ENCODE measurements around the gene PACSIN2.

PACSIN2 gene

DNA sequence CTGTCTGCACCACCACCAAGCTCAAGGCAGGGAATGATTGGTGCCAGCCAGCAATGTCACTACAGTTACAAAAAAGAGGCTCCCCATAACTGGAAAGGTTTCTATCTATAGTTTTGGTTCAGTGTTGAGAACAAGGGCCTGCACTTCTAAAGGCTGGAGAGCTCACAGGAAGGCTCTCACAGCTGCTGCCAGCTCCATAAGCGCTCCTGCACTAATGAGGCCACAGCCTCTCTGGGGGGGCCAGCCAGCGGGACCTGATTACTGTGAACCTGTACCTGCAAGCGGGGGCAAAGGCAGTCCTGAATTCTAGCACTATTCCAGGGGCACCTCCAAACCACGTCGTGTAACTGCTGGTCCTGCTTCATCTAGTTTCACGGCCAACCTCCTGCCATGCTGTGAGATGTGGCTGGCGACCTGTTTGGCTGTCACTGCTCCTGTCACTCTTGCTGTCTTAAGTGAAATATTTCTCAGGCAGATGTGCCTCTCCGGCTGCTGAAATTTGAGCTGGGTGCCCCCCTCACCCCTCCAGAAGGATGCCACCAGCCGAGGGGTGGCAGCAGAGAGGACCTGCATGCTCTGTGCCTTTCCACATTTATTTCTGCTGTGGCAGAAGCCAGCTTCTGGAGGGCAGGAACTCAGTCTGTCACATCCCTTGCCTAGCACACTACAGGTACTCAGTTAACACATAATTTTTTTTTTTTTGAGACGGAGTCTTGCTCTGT lies 104.6 kb downstream of the PACSIN2 start:
- TF ChIP-seq, protein P1, sequence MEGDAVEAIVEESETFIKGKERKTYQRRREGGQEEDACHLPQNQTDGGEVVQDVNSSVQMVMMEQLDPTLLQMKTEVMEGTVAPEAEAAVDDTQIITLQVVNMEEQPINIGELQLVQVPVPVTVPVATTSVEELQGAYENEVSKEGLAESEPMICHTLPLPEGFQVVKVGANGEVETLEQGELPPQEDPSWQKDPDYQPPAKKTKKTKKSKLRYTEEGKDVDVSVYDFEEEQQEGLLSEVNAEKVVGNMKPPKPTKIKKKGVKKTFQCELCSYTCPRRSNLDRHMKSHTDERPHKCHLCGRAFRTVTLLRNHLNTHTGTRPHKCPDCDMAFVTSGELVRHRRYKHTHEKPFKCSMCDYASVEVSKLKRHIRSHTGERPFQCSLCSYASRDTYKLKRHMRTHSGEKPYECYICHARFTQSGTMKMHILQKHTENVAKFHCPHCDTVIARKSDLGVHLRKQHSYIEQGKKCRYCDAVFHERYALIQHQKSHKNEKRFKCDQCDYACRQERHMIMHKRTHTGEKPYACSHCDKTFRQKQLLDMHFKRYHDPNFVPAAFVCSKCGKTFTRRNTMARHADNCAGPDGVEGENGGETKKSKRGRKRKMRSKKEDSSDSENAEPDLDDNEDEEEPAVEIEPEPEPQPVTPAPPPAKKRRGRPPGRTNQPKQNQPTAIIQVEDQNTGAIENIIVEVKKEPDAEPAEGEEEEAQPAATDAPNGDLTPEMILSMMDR (conservative IDR thresholded peaks at IDR 0.05; ENCODE audit: control insufficient read depth, insufficient read depth, low read depth, low read length): no peak
- no peak for DNase-seq (ENCODE audit: low read depth)
- no peak overlapping the region for H3K4me3 ChIP-seq (ENCODE audit: control insufficient read depth, low read depth, low read length)

- no peak for DNase-seq (ENCODE audit: low read depth)
- H3K4me3 ChIP-seq (ENCODE audit: control insufficient read depth, low read depth, low read length): no peak overlapping the region
Measured at GRCh38 chr22:42909363-42910058, 105.4 kb downstream of the PACSIN2 start.

DNA sequence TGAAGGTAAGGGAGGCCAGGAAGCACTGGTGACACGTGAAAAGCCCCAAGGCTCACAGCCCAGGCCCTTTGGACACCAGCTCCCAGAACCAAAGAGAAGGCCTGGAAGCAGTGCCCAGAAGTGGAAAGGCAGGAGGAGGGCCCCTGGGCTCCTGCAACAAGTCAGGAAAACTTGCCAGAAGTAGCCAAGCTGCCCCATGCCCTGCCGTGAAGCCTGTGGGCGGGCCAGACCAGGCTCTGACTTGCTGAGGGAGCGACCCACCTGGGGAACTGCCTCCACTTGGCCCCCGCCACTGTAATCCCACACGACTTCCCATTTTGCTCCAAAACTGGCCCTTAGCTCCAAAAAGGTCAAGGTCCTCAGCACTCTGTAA lies 106.6 kb downstream of the PACSIN2 start:
- H3K4me3 ChIP-seq (ENCODE audit: control insufficient read depth, low read depth, low read length): no peak overlapping the region
- TF ChIP-seq, protein P1 (conservative IDR thresholded peaks at IDR 0.05; ENCODE audit: control insufficient read depth, insufficient read depth, low read depth, low read length): no peak
- no peak for DNase-seq (ENCODE audit: low read depth)

More at GRCh38 chr22:42909363-42910058, 105.4 kb downstream of the PACSIN2 start:
- TF ChIP-seq, protein P1 (conservative IDR thresholded peaks at IDR 0.05; ENCODE audit: control insufficient read depth, insufficient read depth, low read depth, low read length): no peak

GRCh38 chr22:42907404-42908373 lies 107.3 kb downstream of the PACSIN2 start:
- peak; percentile 14 for DNase-seq (ENCODE audit: low read depth)
- TF ChIP-seq, protein P1 (conservative IDR thresholded peaks at IDR 0.05; ENCODE audit: control insufficient read depth, insufficient read depth, low read depth, low read length): no peak
- H3K4me3 ChIP-seq (ENCODE audit: control insufficient read depth, low read depth, low read length): no peak overlapping the region

DNA sequence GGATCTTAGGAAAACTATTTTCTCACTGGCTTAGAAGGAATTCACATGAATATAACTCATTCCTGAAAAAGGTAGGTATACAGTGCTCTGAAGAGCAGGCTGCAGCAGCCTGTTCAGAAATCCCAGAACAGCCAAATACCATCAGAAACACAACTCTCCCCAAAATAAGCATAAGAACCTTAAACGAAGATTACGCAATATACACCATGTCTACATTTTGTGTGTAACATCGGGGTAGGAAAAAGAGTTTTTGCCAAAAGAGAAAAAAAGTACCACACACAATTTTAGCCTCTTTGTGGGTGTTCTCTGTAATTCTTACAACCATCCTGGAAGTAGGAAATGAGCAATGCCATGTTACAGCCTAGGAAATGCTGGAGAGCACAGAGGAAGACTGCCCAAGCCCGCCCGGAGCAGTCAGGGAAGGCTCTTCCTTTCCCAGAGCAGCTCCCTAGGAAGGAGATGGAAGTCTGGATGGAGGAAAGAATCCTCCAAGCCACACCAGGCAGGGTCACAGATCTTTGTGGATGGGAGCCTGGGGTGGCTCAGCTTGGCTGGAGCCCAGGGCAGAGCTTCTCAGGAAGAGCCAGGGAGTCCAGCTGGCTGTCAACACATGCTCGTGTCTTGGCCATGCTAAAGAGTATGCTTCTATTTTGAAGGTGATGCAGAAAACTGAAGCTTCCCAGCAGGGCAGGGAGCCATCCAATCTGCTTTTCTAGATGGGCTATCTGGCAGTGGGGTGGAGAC lies 108.2 kb downstream of the PACSIN2 start:
- peak; percentile 53 for DNase-seq (ENCODE audit: low read depth)
- no peak overlapping the region for H3K4me3 ChIP-seq (ENCODE audit: control insufficient read depth, low read depth, low read length)
- TF ChIP-seq, protein P1 (conservative IDR thresholded peaks at IDR 0.05; ENCODE audit: control insufficient read depth, insufficient read depth, low read depth, low read length): no peak

GRCh38 chr22:42905702-42906183 lies 109.2 kb downstream of the PACSIN2 start:
- H3K4me3 ChIP-seq (ENCODE audit: control insufficient read depth, low read depth, low read length): no peak overlapping the region
- TF ChIP-seq, protein P1 (conservative IDR thresholded peaks at IDR 0.05; ENCODE audit: control insufficient read depth, insufficient read depth, low read depth, low read length): no peak
- DNase-seq (ENCODE audit: low read depth): no peak
